Activated T-cell treated with anti-CD3 and anti-CD28 coated beads, Interleukin-2, amount 50 U/mL, for 24 hours (primary cell): Measurements from ENCODE around the gene SYTL1.
A peak's percentile ranks its signal among the peaks of the same experiment; 100 is the strongest.

ENCODE experiments used
- DNase-seq: peaks from one replicate; pipeline ENCODE4 v3.0.0-alpha.2; 2020
- H3K27ac Mint-ChIP-seq: 2 replicates; pipeline ENCODE4 v1.8.0; 2020; ENCODE audit warnings: mild to moderate bottlenecking, mixed read lengths
- H3K27me3 Mint-ChIP-seq: 2 replicates; pipeline ENCODE4 v1.8.0; 2020; ENCODE audit warnings: mixed read lengths
- H3K36me3 Mint-ChIP-seq: 2 replicates; pipeline ENCODE4 v1.8.0; 2020; ENCODE audit warnings: low read depth, mixed read lengths
- H3K4me1 Mint-ChIP-seq: 2 replicates; pipeline ENCODE4 v1.8.0; 2020; ENCODE audit warnings: low read depth, mixed read lengths
- H3K4me3 Mint-ChIP-seq: 2 replicates; pipeline ENCODE4 v1.8.0; 2020; ENCODE audit warnings: mild to moderate bottlenecking, moderate library complexity, mixed read lengths
- H3K9me3 Mint-ChIP-seq: 2 replicates; pipeline ENCODE4 v1.8.0; 2020; ENCODE audit warnings: mixed read lengths

The SYTL1 gene

GRCh38 chr1:27392096-27392777 lies 50.4 kb downstream of the SYTL1 start, which contains the start of gene GPR3:
TSS of gene GPR3 (plus strand) at chr1:27392622. CDS start at chr1:27393799, 1,177 bp downstream.
- Mint-ChIP-seq H3K36me3 (peaks cover 3% of the 10 kb centered on the region), H3K27me3 (no peaks in the 10 kb centered on the region), H3K9me3 (no peaks in the 10 kb centered on the region), H3K4me3 (peak within 1 kb of the TSS; percentile 86), H3K27ac (peak within 1 kb of the TSS; percentile 95), H3K4me1 (peaks cover 22% of the 10 kb centered on the region)
- peak; percentile 96 for DNase-seq

- Mint-ChIP-seq H3K4me1 (peaks cover 22% of the 10 kb centered on the region), H3K36me3 (peaks cover 3% of the 10 kb centered on the region), H3K27me3 (no peaks in the 10 kb centered on the region), H3K27ac (peak overlapping the region; percentile 88), H3K9me3 (no peaks in the 10 kb centered on the region), H3K4me3 (peak overlapping the region; percentile 86)
- DNase-seq = no peak
These were observed 51.2 kb downstream of the SYTL1 start for GRCh38 chr1:27392778-27393635.

- Mint-ChIP-seq H3K27me3 (no peaks in the 10 kb centered on the region), H3K4me1 (peaks cover 22% of the 10 kb centered on the region), H3K9me3 (no peaks in the 10 kb centered on the region), H3K27ac (peak overlapping the region; percentile 88), H3K4me3 (peak overlapping the region; percentile 86), H3K36me3 (peaks cover 3% of the 10 kb centered on the region)
- no peak for DNase-seq
These were observed 51.9 kb downstream of the SYTL1 start for GRCh38 chr1:27393641-27394281.

- H3K4me1 Mint-ChIP-seq = peaks cover 22% of the 10 kb centered on the region
- peaks cover 3% of the 10 kb centered on the region for H3K36me3 Mint-ChIP-seq
- no peaks in the 10 kb centered on the region for H3K27me3 Mint-ChIP-seq
- no peak overlapping the region for H3K27ac Mint-ChIP-seq
- no peak overlapping the region for H3K4me3 Mint-ChIP-seq
- no peaks in the 10 kb centered on the region for H3K9me3 Mint-ChIP-seq
- no peak for DNase-seq
These were observed 52.4 kb downstream of the SYTL1 start for GRCh38 chr1:27394282-27394658.

GRCh38 chr1:27394925-27395324 lies 53.1 kb downstream of the SYTL1 start:
- peaks cover 3% of the 10 kb centered on the region for H3K36me3 Mint-ChIP-seq

GRCh38 chr1:27395441-27396195 lies 53.8 kb downstream of the SYTL1 start:
- peak; percentile 85 for DNase-seq
- Mint-ChIP-seq H3K4me1 (peaks cover 22% of the 10 kb centered on the region), H3K9me3 (no peaks in the 10 kb centered on the region), H3K27me3 (no peaks in the 10 kb centered on the region), H3K4me3 (no peak overlapping the region), H3K36me3 (peaks cover 3% of the 10 kb centered on the region), H3K27ac (no peak overlapping the region)

More at GRCh38 chr1:27394925-27395324, 53.1 kb downstream of the SYTL1 start:
- peaks cover 22% of the 10 kb centered on the region for H3K4me1 Mint-ChIP-seq
- H3K27ac Mint-ChIP-seq = no peak overlapping the region
- H3K27me3 Mint-ChIP-seq = no peaks in the 10 kb centered on the region
- DNase-seq = no peak
- no peaks in the 10 kb centered on the region for H3K9me3 Mint-ChIP-seq
- H3K4me3 Mint-ChIP-seq = no peak overlapping the region

GRCh38 chr1:27397110-27397509 lies 55.3 kb downstream of the SYTL1 start:
- Mint-ChIP-seq H3K4me3 (no peak overlapping the region), H3K36me3 (peaks cover 3% of the 10 kb centered on the region), H3K27me3 (no peaks in the 10 kb centered on the region), H3K27ac (peak overlapping the region; percentile 22), H3K9me3 (no peaks in the 10 kb centered on the region), H3K4me1 (peaks cover 17% of the 10 kb centered on the region)
- DNase-seq = no peak

- H3K9me3 Mint-ChIP-seq = no peaks in the 10 kb centered on the region
- H3K4me3 Mint-ChIP-seq = no peak overlapping the region
- H3K4me1 Mint-ChIP-seq = peaks cover 15% of the 10 kb centered on the region
- H3K27me3 Mint-ChIP-seq = no peaks in the 10 kb centered on the region
- H3K36me3 Mint-ChIP-seq = peaks cover 2% of the 10 kb centered on the region
- no peak overlapping the region for H3K27ac Mint-ChIP-seq
- no peak for DNase-seq
These were observed 55.9 kb downstream of the SYTL1 start for GRCh38 chr1:27397749-27398148.

GRCh38 chr1:27398405-27399149 lies 56.8 kb downstream of the SYTL1 start:
- H3K27me3 Mint-ChIP-seq = no peaks in the 10 kb centered on the region
- peak overlapping the region; percentile 42 for H3K27ac Mint-ChIP-seq
- no peaks in the 10 kb centered on the region for H3K9me3 Mint-ChIP-seq

GRCh38 chr1:27399251-27400025 lies 57.6 kb downstream of the SYTL1 start:
- Mint-ChIP-seq H3K4me1 (peaks cover 25% of the 10 kb centered on the region), H3K9me3 (no peaks in the 10 kb centered on the region), H3K36me3 (peaks cover 2% of the 10 kb centered on the region), H3K4me3 (no peak overlapping the region), H3K27ac (no peak overlapping the region), H3K27me3 (no peaks in the 10 kb centered on the region)
- DNase-seq = no peak

More at GRCh38 chr1:27398405-27399149, 56.8 kb downstream of the SYTL1 start:
- DNase-seq = no peak
- peaks cover 17% of the 10 kb centered on the region for H3K4me1 Mint-ChIP-seq
- H3K36me3 Mint-ChIP-seq = peaks cover 2% of the 10 kb centered on the region
- no peak overlapping the region for H3K4me3 Mint-ChIP-seq

- Mint-ChIP-seq H3K4me3 (no peak overlapping the region), H3K36me3 (peaks cover 4% of the 10 kb centered on the region), H3K27me3 (no peaks in the 10 kb centered on the region), H3K4me1 (peaks cover 20% of the 10 kb centered on the region), H3K9me3 (no peaks in the 10 kb centered on the region), H3K27ac (no peak overlapping the region)
- DNase-seq = no peak
These were observed 58.5 kb downstream of the SYTL1 start for GRCh38 chr1:27400082-27400962.

- no peaks in the 10 kb centered on the region for H3K27me3 Mint-ChIP-seq
- H3K4me3 Mint-ChIP-seq = no peak overlapping the region
- H3K4me1 Mint-ChIP-seq = peaks cover 20% of the 10 kb centered on the region
- no peak overlapping the region for H3K27ac Mint-ChIP-seq
- no peaks in the 10 kb centered on the region for H3K9me3 Mint-ChIP-seq
- DNase-seq = no peak
- peaks cover 8% of the 10 kb centered on the region for H3K36me3 Mint-ChIP-seq
These were observed 59.1 kb downstream of the SYTL1 start for GRCh38 chr1:27400963-27401341.
